Peyer's patch (tissue), 4 donors: ENCODE measurements around the gene RFC1.

ENCODE experiments used
- POLR2A ChIP-seq, 2 donors: fragments of 450-650 bp; IDR thresholded peaks; one replicate each; pipeline ENCODE4 v1.5.1; 2017; ENCODE audit warnings: antibody characterized with exemption in 2 of 2, mild to moderate bottlenecking in 2 of 2, moderate library complexity in 2 of 2
- TF ChIP-seq, protein P1 (sequence below), 6 experiments: fragments of 450-650 bp in 4 of 6; fragments of 200-600 bp in 2 of 6; sonication (generic) in 1 of 6; IDR thresholded peaks; one replicate each; pipeline ENCODE4 v1.5.1; 2017 to 2019; ENCODE audit warnings: antibody characterized with exemption in 6 of 6, mild to moderate bottlenecking in 3 of 6, moderate library complexity in 1 of 6

- TF ChIP-seq, protein P1, sequence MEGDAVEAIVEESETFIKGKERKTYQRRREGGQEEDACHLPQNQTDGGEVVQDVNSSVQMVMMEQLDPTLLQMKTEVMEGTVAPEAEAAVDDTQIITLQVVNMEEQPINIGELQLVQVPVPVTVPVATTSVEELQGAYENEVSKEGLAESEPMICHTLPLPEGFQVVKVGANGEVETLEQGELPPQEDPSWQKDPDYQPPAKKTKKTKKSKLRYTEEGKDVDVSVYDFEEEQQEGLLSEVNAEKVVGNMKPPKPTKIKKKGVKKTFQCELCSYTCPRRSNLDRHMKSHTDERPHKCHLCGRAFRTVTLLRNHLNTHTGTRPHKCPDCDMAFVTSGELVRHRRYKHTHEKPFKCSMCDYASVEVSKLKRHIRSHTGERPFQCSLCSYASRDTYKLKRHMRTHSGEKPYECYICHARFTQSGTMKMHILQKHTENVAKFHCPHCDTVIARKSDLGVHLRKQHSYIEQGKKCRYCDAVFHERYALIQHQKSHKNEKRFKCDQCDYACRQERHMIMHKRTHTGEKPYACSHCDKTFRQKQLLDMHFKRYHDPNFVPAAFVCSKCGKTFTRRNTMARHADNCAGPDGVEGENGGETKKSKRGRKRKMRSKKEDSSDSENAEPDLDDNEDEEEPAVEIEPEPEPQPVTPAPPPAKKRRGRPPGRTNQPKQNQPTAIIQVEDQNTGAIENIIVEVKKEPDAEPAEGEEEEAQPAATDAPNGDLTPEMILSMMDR (IDR thresholded peaks at IDR 0.05): no peak
- TF ChIP-seq POLR2A (IDR thresholded peaks at IDR 0.05): no peak
Observed at GRCh38 chr4:39326468-39326977, 39.6 kb downstream of the RFC1 start.
